Mesothelial cell of epicardium (in vitro differentiated cells): ENCODE data around the gene CREB3. TPM values are rescaled to one million over a fixed set of nuclear protein-coding genes. Genes with fewer than 3 reads are reported as not detected.
A peak's percentile ranks its signal among the peaks of the same experiment; 100 is the strongest.

ENCODE experiments used
- DNase-seq, 2 experiments: peaks; one replicate each; pipeline ENCODE4 v3.0.0; 2021; ENCODE audit warnings: low spot score in 2 of 2; ENCODE audit not compliant: unreplicated experiment in 2 of 2
- H3K27ac Mint-ChIP-seq: 2 replicates; pipeline ENCODE4 v1.8.0; 2021; ENCODE audit warnings: mixed read lengths
- H3K27me3 Mint-ChIP-seq: 2 replicates; pipeline ENCODE4 v1.8.0; 2021; ENCODE audit warnings: low read depth, mixed read lengths
- H3K36me3 Mint-ChIP-seq: 2 replicates; pipeline ENCODE4 v1.8.0; 2021; ENCODE audit warnings: mixed read lengths
- H3K4me1 Mint-ChIP-seq: 2 replicates; pipeline ENCODE4 v1.8.0; 2021; ENCODE audit warnings: mixed read lengths
- H3K4me3 Mint-ChIP-seq: 2 replicates; pipeline ENCODE4 v1.8.0; 2021; ENCODE audit warnings: mild to moderate bottlenecking, moderate library complexity, mixed read lengths
- H3K9me3 Mint-ChIP-seq: 2 replicates; pipeline ENCODE4 v1.8.0; 2021; ENCODE audit warnings: mixed read lengths
- CTCF ChIP-seq: fragments of 200-600 bp; sonication (generic); IDR thresholded peaks from one replicate; pipeline ENCODE4 v1.5.0; 2021; ENCODE audit warnings: antibody characterized with exemption; ENCODE audit not compliant: unreplicated experiment
- total RNA-seq: library from RNA; stranded (reverse); gene quantifications from 3 replicates; pipeline ENCODE4 v1.2.1, GENCODE V29; 2021

CREB3 gene
- total RNA-seq, 1 donor from 2014 or later = 29.1 TPM

DNA sequence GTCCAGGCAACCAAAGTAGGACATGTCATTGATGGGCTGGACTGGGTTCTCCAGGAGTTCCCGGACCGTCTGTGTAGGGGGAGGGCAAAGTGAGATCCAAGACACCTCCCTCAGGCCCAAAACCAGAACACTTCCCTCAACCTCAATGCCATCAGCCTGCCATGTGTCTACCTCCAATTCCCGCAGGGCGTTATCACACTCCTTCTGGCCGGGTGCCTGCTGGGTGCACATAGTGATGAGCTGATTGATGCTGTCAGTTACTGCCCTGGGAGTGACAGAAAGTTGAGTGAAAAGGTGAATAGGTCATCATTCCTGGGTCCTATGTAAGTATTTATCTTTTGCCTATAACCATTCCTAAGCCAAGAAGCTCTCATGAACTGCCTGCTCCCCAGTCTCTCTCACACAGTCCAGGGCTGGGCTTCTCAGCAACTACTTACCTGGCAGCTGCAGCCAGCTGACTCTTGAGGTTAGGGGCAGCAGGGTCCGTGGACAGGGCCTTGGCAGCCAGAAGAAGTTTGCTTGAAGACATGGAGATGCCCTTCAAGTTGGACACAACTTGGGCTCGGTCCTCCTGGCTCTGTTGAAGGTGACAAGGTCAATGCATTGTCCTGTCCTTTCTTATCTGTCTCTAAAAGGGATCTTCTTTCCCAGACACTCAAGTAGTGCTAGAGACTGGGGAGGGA is 21.5 kb upstream of the CREB3 start:
- Mint-ChIP-seq H3K27me3 (no peaks in the 10 kb centered on the region), H3K9me3 (no peaks in the 10 kb centered on the region), H3K4me1 (no peaks in the 10 kb centered on the region), H3K4me3 (no peak overlapping the region), H3K27ac (no peak overlapping the region), H3K36me3 (peaks cover 60% of the 10 kb centered on the region)
- no peak for DNase-seq
- TF ChIP-seq CTCF = no peak

- DNase-seq = no peak
- TF ChIP-seq CTCF = no peak
- H3K9me3 Mint-ChIP-seq = no peaks in the 10 kb centered on the region
- no peak overlapping the region for H3K4me3 Mint-ChIP-seq
- H3K36me3 Mint-ChIP-seq = peaks cover 63% of the 10 kb centered on the region
- peak overlapping the region; percentile 47 for H3K27ac Mint-ChIP-seq
- no peaks in the 10 kb centered on the region for H3K27me3 Mint-ChIP-seq
- H3K4me1 Mint-ChIP-seq = no peaks in the 10 kb centered on the region
These were observed 20.7 kb upstream of the CREB3 start for GRCh38 chr9:35711501-35712428.

- Mint-ChIP-seq H3K27ac (no peak overlapping the region), H3K4me1 (no peaks in the 10 kb centered on the region), H3K4me3 (no peak overlapping the region), H3K27me3 (no peaks in the 10 kb centered on the region), H3K36me3 (peaks cover 59% of the 10 kb centered on the region), H3K9me3 (no peaks in the 10 kb centered on the region)
- TF ChIP-seq CTCF = no peak
- no peak for DNase-seq
These were observed 19.6 kb upstream of the CREB3 start for GRCh38 chr9:35712762-35713400.

DNA sequence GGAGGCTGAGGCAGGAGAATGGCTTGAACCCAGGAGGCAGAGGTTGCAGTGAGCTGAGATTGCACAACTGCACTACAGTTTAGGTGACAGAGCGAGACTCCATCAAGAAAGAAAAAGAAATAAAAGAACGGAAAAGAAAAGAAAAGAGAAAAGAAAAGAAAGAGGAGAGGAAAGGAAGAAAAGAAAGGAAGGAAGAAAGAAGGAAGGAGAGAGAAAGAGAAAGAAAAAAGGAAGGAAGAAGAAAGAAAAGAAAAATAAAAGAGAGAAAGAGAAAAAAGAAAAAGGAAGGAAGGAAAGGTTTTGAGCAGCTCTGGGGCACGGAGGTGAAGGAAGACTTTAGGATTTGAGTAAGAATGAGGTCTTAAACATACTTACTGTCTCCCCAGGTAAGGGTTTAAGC is 18.9 kb upstream of the CREB3 start:
- TF ChIP-seq CTCF = no peak
- Mint-ChIP-seq H3K27me3 (no peaks in the 10 kb centered on the region), H3K4me3 (no peak overlapping the region), H3K4me1 (no peaks in the 10 kb centered on the region), H3K9me3 (no peaks in the 10 kb centered on the region), H3K27ac (no peak overlapping the region), H3K36me3 (peaks cover 58% of the 10 kb centered on the region)
- DNase-seq = no peak

DNA sequence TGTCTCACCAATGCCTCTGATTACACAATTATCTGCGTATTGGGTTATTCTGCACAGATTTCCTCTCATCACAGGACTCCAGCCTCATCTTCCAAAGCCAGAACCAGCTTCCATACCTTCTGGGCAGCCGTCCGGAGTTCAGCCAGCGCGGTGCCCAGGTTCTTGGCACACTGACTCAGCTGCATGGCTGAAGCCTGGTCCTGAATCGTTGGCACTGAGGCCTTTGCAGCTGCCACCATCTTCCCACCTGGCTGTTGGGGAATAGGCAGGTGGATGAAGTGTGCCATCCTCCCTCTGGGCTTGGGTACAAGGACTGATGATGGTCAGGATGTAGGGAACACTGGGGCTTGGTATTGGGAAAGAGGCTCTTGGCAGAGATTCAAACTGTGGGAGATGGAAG is 18.3 kb upstream of the CREB3 start:
- Mint-ChIP-seq H3K36me3 (peaks cover 57% of the 10 kb centered on the region), H3K27ac (no peak overlapping the region), H3K4me3 (no peak overlapping the region)

More for the DNA sequence above, 18.3 kb upstream of the CREB3 start:
- Mint-ChIP-seq H3K9me3 (no peaks in the 10 kb centered on the region), H3K4me1 (no peaks in the 10 kb centered on the region), H3K27me3 (no peaks in the 10 kb centered on the region)
- TF ChIP-seq CTCF = no peak
- DNase-seq = no peak
